Vagina (tissue), 2 donors: ENCODE data around the gene MRTFB.

Source experiments
- CTCF ChIP-seq, 3 experiments: fragments of 450-650 bp in 2 of 3; fragments of 200-600 bp in 1 of 3; sonication (generic) in 1 of 3; IDR thresholded peaks; one replicate each; pipeline ENCODE4 v1.5.1; 2017 to 2019; ENCODE audit warnings: antibody characterized with exemption in 3 of 3, mild to moderate bottlenecking in 2 of 3, moderate library complexity in 2 of 3
- POLR2AphosphoS5 ChIP-seq, 2 donors: sonication (generic); formaldehyde crosslinking; IDR thresholded peaks; one replicate each; pipeline ENCODE4 v1.9.0; 2017; ENCODE audit warnings: antibody characterized with exemption in 2 of 2, mild to moderate bottlenecking in 2 of 2, low read depth in 1 of 2; ENCODE audit not compliant: insufficient read depth in 1 of 2

DNA sequence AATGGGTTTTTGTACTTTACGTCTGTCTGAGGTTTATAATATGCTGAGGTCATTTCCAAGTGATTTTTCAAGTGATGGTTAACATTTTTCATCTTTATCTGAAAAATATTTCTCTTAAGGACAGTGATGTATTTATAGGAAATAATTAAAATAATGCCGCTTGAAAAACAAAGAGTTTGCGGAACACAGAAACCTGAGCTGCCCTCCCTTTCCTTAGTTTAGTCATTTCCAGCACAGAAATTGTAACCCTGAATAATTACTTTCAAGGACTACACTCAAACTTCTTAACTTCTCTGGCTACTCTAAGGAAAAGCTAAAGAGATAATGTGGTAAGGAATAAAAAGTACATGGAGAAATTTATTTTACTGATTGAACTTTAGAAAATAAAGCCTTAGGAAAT lies 54.6 kb downstream of the MRTFB start:
- TF ChIP-seq POLR2AphosphoS5 (IDR thresholded peaks at IDR 0.05; ENCODE audit: insufficient read depth in 1 of 2, low read depth in 1 of 2) (no peak), CTCF (IDR thresholded peaks at IDR 0.05) (no peak)
